Ovary (tissue), 9 donors: ENCODE data around the gene ERI2. TPM values are rescaled to one million over a fixed set of nuclear protein-coding genes. Genes with fewer than 3 reads are reported as not detected.

Source experiments
- DNase-seq, 5 donors: peaks; one replicate each; pipeline ENCODE4 v3.0.0-alpha.2; 2019 to 2020
- H3K27ac ChIP-seq, 2 donors: fragments of 200-600 bp; one replicate each; pipeline versions ENCODE4 v1.5.1 to v1.8.0; 2019 to 2022
- H3K27me3 ChIP-seq: fragments of 200-600 bp; one replicate; pipeline ENCODE4 v1.8.0; 2022
- H3K36me3 ChIP-seq: fragments of 200-600 bp; sonication (generic); one replicate; pipeline ENCODE4 v1.5.1; 2019
- H3K4me1 ChIP-seq: one replicate; pipeline ENCODE4 v1.8.1; 2013; ENCODE audit warnings: mild to moderate bottlenecking, moderate library complexity; ENCODE audit not compliant: insufficient read depth
- H3K4me3 ChIP-seq: fragments of 200-600 bp; sonication (generic); one replicate; pipeline ENCODE4 v1.5.1; 2017
- H3K9me3 ChIP-seq, 2 donors: fragments of 200-600 bp in 1 of 2; sonication (generic) in 1 of 2; one replicate each; pipeline versions ENCODE4 v1.5.1 to v1.8.1; 2013 to 2019; ENCODE audit warnings: mild to moderate bottlenecking in 1 of 2, moderate library complexity in 1 of 2
- EP300 ChIP-seq: sonication (generic); formaldehyde crosslinking; IDR thresholded peaks from one replicate; pipeline ENCODE4 v1.6.1; 2017; ENCODE audit warnings: antibody characterized with exemption
- POLR2A ChIP-seq: fragments of 450-650 bp; IDR thresholded peaks from one replicate; pipeline ENCODE4 v1.6.1; 2017; ENCODE audit warnings: antibody characterized with exemption, mild to moderate bottlenecking, moderate library complexity
- WGBS, 3 donors: extraction: QIAGEN DNeasy Blood & Tissue Kit in 1 of 3; methylation state at CpG; one replicate each; pipeline versions ENCODE4 v1.1.5 to v1.1.7; 2013 to 2017; 5-methylcytosine and 5-hydroxymethylcytosine counted together
- intact Hi-C, 4 donors: fragments of 100-400 bp; cut with DNase I; formaldehyde crosslinking; loops; one replicate each; pipeline versions ENCODE4 v1.11.0 to v1.15.1; 2022 to 2023
- polyA plus RNA-seq, 2 donors: library from polyadenylated mRNA; stranded (reverse); fragments of 200-250 nt in 1 of 2; fragments of 350-450 nt in 1 of 2; fragmentation: Illumina TruSeq in 1 of 2; extraction: RNeasy Lipid Tissue Mini Kit (QIAGEN cat#74804) in 1 of 2; gene quantifications; one replicate each; pipeline ENCODE4 v1.2.3, GENCODE V29; 2013 to 2014
- total RNA-seq, 7 donors: library from RNA; depleted of rRNA in 2 of 7; stranded (reverse); fragments of >200 nt in 2 of 7; fragmentation: NEBNext Ultra II Directional in 3 of 7; extraction: Animal tissue kit (Norgen Biotek cat#: 25700) in 3 of 7; gene quantifications; one replicate each; pipeline versions ENCODE4 v1.1.0 to v1.2.4, GENCODE V29; 2016 to 2023
- TF ChIP-seq, protein P1 (sequence below), 3 donors: fragments of 450-650 bp in 2 of 3; fragments of 200-600 bp in 1 of 3; IDR thresholded peaks; one replicate each; pipeline versions ENCODE4 v1.5.1 to v1.8.0; 2016 to 2022; ENCODE audit warnings: antibody characterized with exemption in 3 of 3, mild to moderate bottlenecking in 1 of 3
- donor health status: DM: no; HTN: no; CAD: no; lungs with moderate emphysema.
- donor health status: DM: no; HTN: no; CAD: no.
- donor health status: Bipolar disorder and iron deficiency.
- donor health status: DM: yes; HTN: yes; CAD: no.
- donor health status: DM: no; HTN: no; CAD: no.
- donor health status: DM: yes; HTN: yes; CAD: no.

The ERI2 gene
- total and polyA plus RNA-seq, 9 donors, result 3.6 to 10.3 (median 6.4) TPM

DNA sequence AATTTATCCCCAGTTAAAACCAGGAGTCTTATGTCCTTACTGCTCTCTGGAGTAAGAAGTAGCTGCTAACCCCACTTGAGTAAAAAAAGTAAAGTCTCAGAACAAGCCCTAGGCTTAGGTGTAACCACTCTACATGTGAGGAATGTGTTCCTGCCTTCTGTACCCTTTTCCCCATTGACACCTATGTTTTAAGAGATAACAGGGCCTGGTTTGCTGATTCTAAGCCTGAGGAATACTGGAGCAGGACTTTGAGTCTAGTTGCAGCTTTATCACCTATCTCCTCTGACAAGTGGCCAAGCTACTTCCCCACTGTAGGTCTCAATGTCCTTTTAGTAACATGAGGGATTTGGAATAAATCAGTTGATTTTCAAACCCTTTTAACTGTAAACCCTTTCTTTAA lies 40.3 kb upstream of the ERI2 start:
- intact Hi-C loops, result loop anchor here (5.0 to 10.0 kb wide), 3 partner anchors 236 to 308 kb away; partner anchors contain the start of genes DNAH3 (in 1 of the 4) and LDAF1 (in 1 of the 4)
- no peak for TF ChIP-seq POLR2A
- H3K36me3 ChIP-seq, result no peaks in the 10 kb centered on the region
- no peak overlapping the region for H3K4me3 ChIP-seq
- H3K27ac ChIP-seq, result no peak overlapping the region
- no peaks in the 10 kb centered on the region for H3K27me3 ChIP-seq
- H3K4me1 ChIP-seq, result peaks cover 2% of the 10 kb centered on the region
- no peaks in the 10 kb centered on the region for H3K9me3 ChIP-seq
- no peak for DNase-seq

DNA sequence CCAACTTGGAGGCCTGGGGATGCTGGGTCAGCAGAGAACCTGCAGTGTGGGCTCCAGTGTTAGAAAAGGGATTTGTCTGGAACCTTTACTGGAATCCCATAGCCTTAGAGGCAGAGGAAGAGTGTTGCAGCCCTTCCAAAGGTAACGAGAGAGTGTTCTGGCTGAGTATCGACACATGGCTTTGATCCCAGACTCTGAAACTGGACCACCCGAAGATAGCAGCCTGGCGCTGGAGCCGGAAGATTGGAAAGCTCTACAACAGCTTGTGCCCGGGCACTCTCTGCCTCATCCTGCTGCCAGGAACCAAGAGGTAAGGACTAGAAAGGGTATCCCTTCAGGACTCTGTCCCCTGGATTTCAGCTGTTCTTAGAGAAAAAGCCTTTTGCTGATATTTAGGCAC lies 39.8 kb upstream of the ERI2 start:
- intact Hi-C loops, result loop anchor here (5.0 to 10.0 kb wide), 3 partner anchors 236 to 309 kb away; partner anchors contain the start of genes DNAH3 (in 1 of the 4) and LDAF1 (in 1 of the 4)
- H3K36me3 ChIP-seq, result no peaks in the 10 kb centered on the region
- no peaks in the 10 kb centered on the region for H3K9me3 ChIP-seq
- DNase-seq, result no peak
- no peak overlapping the region for H3K27ac ChIP-seq
- H3K4me1 ChIP-seq, result peaks cover 2% of the 10 kb centered on the region
- TF ChIP-seq, protein P1, sequence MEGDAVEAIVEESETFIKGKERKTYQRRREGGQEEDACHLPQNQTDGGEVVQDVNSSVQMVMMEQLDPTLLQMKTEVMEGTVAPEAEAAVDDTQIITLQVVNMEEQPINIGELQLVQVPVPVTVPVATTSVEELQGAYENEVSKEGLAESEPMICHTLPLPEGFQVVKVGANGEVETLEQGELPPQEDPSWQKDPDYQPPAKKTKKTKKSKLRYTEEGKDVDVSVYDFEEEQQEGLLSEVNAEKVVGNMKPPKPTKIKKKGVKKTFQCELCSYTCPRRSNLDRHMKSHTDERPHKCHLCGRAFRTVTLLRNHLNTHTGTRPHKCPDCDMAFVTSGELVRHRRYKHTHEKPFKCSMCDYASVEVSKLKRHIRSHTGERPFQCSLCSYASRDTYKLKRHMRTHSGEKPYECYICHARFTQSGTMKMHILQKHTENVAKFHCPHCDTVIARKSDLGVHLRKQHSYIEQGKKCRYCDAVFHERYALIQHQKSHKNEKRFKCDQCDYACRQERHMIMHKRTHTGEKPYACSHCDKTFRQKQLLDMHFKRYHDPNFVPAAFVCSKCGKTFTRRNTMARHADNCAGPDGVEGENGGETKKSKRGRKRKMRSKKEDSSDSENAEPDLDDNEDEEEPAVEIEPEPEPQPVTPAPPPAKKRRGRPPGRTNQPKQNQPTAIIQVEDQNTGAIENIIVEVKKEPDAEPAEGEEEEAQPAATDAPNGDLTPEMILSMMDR (IDR thresholded peaks at IDR 0.05), result no peak
- TF ChIP-seq POLR2A (no peak), EP300 (no peak)
- whole genome bisulfite sequencing, 3 donors, result 73 to 94% (median 82%) methylated on average over 6 of the region's 6 CpGs
- H3K27me3 ChIP-seq, result no peaks in the 10 kb centered on the region
- H3K4me3 ChIP-seq, result no peak overlapping the region

DNA sequence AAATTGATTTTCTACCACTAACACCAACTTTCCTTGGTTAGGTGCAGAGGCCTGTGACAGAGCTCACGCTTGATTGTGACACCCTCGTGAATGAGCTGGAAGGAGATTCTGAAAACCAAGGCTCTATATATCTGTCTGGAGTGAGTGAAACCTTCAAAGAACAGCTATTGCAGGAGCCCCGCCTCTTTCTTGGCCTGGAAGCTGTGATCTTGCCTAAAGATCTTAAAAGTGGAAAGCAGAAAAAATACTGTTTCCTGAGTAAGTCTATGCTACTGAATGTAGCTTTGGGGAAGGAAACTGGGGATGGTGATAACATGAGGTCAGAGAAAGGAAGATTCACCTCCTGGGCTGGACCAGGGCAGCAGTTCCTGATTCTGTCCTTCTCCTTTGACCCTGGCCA lies 38.3 kb upstream of the ERI2 start:
- intact Hi-C loops, result loop anchor here in 2 of 4 donors (10.0 kb wide), 2 partner anchors 240 to 310 kb away; partner anchors contain the start of genes DNAH3 (in 1 of the 2) and LDAF1 (in 1 of the 2)
- Histone ChIP-seq H3K4me1 (no peaks in the 10 kb centered on the region), H3K4me3 (no peak overlapping the region), H3K9me3 (no peaks in the 10 kb centered on the region), H3K27me3 (no peaks in the 10 kb centered on the region), H3K36me3 (no peaks in the 10 kb centered on the region), H3K27ac (no peak overlapping the region)
- no peak for TF ChIP-seq POLR2A
- TF ChIP-seq, protein P1 (IDR thresholded peaks at IDR 0.05), result no peak
- no peak for TF ChIP-seq EP300
- WGBS, 3 donors, result 87 to 88% (median 87%) methylated on average over 3 of the region's 3 CpGs
- DNase-seq, result no peak

DNA sequence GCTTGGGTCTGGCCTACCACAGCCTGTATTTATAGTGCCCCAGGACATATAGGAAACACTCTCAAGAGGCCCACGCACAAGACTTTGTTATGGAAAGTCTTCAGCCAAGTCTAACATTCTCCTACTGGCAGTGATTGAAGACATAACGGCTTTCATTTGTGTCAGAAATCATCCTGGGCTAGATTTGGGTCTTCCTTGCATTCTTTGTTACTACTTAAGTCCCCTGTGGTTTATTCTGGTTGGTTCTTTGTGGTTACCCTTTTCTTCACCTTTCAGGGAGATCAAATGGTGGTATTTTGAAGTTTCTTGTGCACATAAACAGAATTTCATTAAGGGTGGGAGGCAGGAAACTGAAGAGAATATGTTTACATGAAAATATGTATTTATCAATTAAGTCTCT lies 37.8 kb upstream of the ERI2 start:
- intact Hi-C loops, result loop anchor here in 2 of 4 donors (10.0 kb wide), 2 partner anchors 241 to 311 kb away; partner anchors contain the start of genes DNAH3 (in 1 of the 2) and LDAF1 (in 1 of the 2)
- H3K9me3 ChIP-seq, result no peaks in the 10 kb centered on the region
- no peaks in the 10 kb centered on the region for H3K27me3 ChIP-seq
- TF ChIP-seq POLR2A (no peak), EP300 (no peak)
- TF ChIP-seq, protein P1 (IDR thresholded peaks at IDR 0.05), result no peak
- no peak overlapping the region for H3K27ac ChIP-seq
- no peak for DNase-seq
- no peaks in the 10 kb centered on the region for H3K4me1 ChIP-seq
- H3K36me3 ChIP-seq, result no peaks in the 10 kb centered on the region
- no peak overlapping the region for H3K4me3 ChIP-seq
- WGBS, 3 donors, result 85 to 89% (median 88%) methylated on average over 2 of the region's 2 CpGs

DNA sequence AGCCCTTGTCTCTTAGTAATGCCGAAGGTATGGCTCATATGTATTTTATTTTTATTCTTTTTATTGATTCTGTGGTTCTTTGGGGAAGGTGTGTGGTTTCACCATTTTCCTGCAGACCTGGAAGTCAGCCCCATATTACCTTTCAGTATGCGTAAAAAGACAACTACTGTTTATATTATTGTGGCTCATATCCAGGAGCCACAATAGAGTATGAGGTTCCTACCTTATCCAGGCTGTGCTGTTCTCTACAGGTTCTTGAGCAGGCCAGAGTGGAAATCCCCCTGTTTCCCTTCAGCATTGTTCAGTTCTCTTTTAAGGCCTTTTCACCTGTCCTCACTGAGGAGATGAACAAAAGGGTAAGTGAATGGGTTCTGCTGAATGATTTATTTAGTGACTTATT lies 33.2 kb upstream of the ERI2 start:
- no peaks in the 10 kb centered on the region for H3K36me3 ChIP-seq
- no peak for DNase-seq
- intact Hi-C loops, result no loop called here
- 96 to 98% (median 96%) methylated on average over 2 of the region's 2 CpGs for WGBS, 3 donors
- TF ChIP-seq EP300 (no peak), POLR2A (no peak)
- TF ChIP-seq, protein P1 (IDR thresholded peaks at IDR 0.05), result no peak
- H3K9me3 ChIP-seq, result no peaks in the 10 kb centered on the region
- no peak overlapping the region for H3K4me3 ChIP-seq
- H3K4me1 ChIP-seq, result no peaks in the 10 kb centered on the region
- no peak overlapping the region for H3K27ac ChIP-seq
- no peaks in the 10 kb centered on the region for H3K27me3 ChIP-seq
